K562 (cell line): ENCODE measurements around the gene SGSH. TPM values are rescaled to one million over a fixed set of nuclear protein-coding genes. Genes with fewer than 3 reads are reported as not detected.

ENCODE experiments used
- ARID1B ChIP-seq: fragments of 450-650 bp; IDR thresholded peaks from 2 replicates; pipeline ENCODE4 v1.6.1; 2016; ENCODE audit warnings: antibody characterized with exemption, mild to moderate bottlenecking, inconsistent platforms
- BACH1 ChIP-seq: fragments of 200-800 bp; sonication (Bioruptor generic); IDR thresholded peaks from 2 replicates; pipeline ENCODE4 v1.6.1; 2016; ENCODE audit warnings: missing genetic modification characterization, missing compliant biosample characterization
- C11orf30 ChIP-seq: fragments of 450-650 bp; IDR thresholded peaks from 2 replicates; pipeline ENCODE4 v1.6.1; 2016; ENCODE audit warnings: low read depth, mild to moderate bottlenecking
- CEBPB ChIP-seq: fragments of 450-650 bp; IDR thresholded peaks from 2 replicates; pipeline ENCODE4 v1.6.1; 2016; ENCODE audit warnings: missing genetic modification characterization, missing compliant biosample characterization
- CREM ChIP-seq: IDR thresholded peaks from 2 replicates; pipeline ENCODE4 v1.6.1; 2014; ENCODE audit warnings: antibody characterized with exemption, low read depth
- CSDE1 ChIP-seq, 2 experiments: fragments of 450-650 bp; IDR thresholded peaks; 2 replicates each; pipeline ENCODE4 v1.6.1; 2016; ENCODE audit warnings: mild to moderate bottlenecking in 1 of 2
- CXXC5 ChIP-seq: fragments of 250-450 bp; sonication (Bioruptor Pico); IDR thresholded peaks from 2 replicates; pipeline ENCODE4 v1.8.0; 2022; ENCODE audit warnings: inconsistent platforms, mild to moderate bottlenecking, moderate library complexity
- DACH1 ChIP-seq: fragments of 450-650 bp; IDR thresholded peaks from 2 replicates; pipeline ENCODE4 v1.6.1; 2018; ENCODE audit not compliant: partially characterized antibody
- GATA2 ChIP-seq: sonication (generic); formaldehyde crosslinking; IDR thresholded peaks from 2 replicates; pipeline ENCODE4 v1.4.0; 2020; ENCODE audit warnings: mild to moderate bottlenecking, missing genetic modification reagents
- JUN ChIP-seq, 2 experiments: sonication (generic) in 1 of 2; formaldehyde crosslinking in 1 of 2; IDR thresholded peaks; 2 replicates each; pipeline versions ENCODE4 v1.6.1 to v1.8.0; 2012 to 2022; ENCODE audit warnings: borderline replicate concordance in 2 of 2, mild to moderate bottlenecking in 2 of 2, improper control_type of control experiment in 1 of 2, low read depth in 1 of 2, low read length in 1 of 2, missing genetic modification reagents in 1 of 2
- KDM2B ChIP-seq: fragments of 250-450 bp; sonication (Bioruptor Pico); IDR thresholded peaks from 2 replicates; pipeline ENCODE4 v1.8.0; 2021; ENCODE audit warnings: mild to moderate bottlenecking, moderate library complexity
- MAFF ChIP-seq: IDR thresholded peaks from 2 replicates; pipeline ENCODE4 v1.6.1; 2012; ENCODE audit warnings: low read length, improper control_type of control experiment
- POLR2H ChIP-seq: IDR thresholded peaks from 2 replicates; pipeline ENCODE4 v1.6.1; 2016; ENCODE audit warnings: missing genetic modification characterization, low read depth, mild to moderate bottlenecking, control low read depth, missing compliant biosample characterization, moderate library complexity
- RCOR1 ChIP-seq, 2 experiments: IDR thresholded peaks; 2 replicates each; pipeline ENCODE4 v1.6.1; 2012; ENCODE audit warnings: low read depth in 2 of 2, low read length in 2 of 2, borderline replicate concordance in 1 of 2, improper control_type of control experiment in 1 of 2
- SPI1 ChIP-seq: IDR thresholded peaks from 2 replicates; pipeline ENCODE4 v1.6.1; 2011; ENCODE audit warnings: low read depth, low read length, control low read depth, borderline replicate concordance
- ZNF23 ChIP-seq: fragments of 250-450 bp; sonication (Bioruptor Pico); IDR thresholded peaks from 2 replicates; pipeline ENCODE4 v1.4.0; 2020; ENCODE audit warnings: mild to moderate bottlenecking
- polyA plus RNA-seq, 8 experiments: library from polyadenylated mRNA; depleted of rRNA in 4 of 8; stranded (reverse) in 5 of 8; unstranded in 3 of 8; fragments of >200 nt; fragmentation: Nextera tagmentation in 2 of 8; fragmentation: Illumina TruSeq in 1 of 8; extraction: Ambion mirVana in 2 of 8; extraction: Trizol in 1 of 8; gene quantifications; 2 replicates each; pipeline versions ENCODE4 v1.2.1 to v1.2.3, GENCODE V29; 2011 to 2014; ENCODE audit warnings: inconsistent platforms in 1 of 8, missing spikeins in 1 of 8
- total RNA-seq, 7 experiments: library from RNA; depleted of rRNA in 6 of 7; stranded (reverse); fragments of >200 nt in 6 of 7; fragmentation: Illumina TruSeq in 2 of 7; extraction: Trizol in 2 of 7; gene quantifications; 2 replicates each; pipeline versions ENCODE4 v1.2.1 to v1.2.3, GENCODE V29; 2011 to 2021; ENCODE audit warnings: low replicate concordance in 1 of 7
- TF ChIP-seq, protein P1 (sequence below): fragments of 250-450 bp; sonication (Bioruptor Pico); IDR thresholded peaks from 2 replicates; pipeline ENCODE4 v1.4.0; 2020; ENCODE audit warnings: mild to moderate bottlenecking, moderate library complexity
- TF ChIP-seq, protein P2 (sequence below): sonication (generic); formaldehyde crosslinking; IDR thresholded peaks from 2 replicates; pipeline ENCODE4 v1.8.1; 2023; ENCODE audit warnings: mild to moderate bottlenecking, missing genetic modification reagents
- TF ChIP-seq, protein P3 (sequence below): IDR thresholded peaks from 2 replicates; pipeline ENCODE4 v1.6.1; 2011; ENCODE audit warnings: borderline replicate concordance, low read depth, mild to moderate bottlenecking, moderate library complexity, low read length; ENCODE audit not compliant: insufficient read depth, poor library complexity, severe bottlenecking

SGSH gene
- total and polyA plus RNA-seq, 9 of the 15 experiments (the other 6 are each of a cell fraction or from before 2014, with no cell fraction given), result 0.25 to 15.7 (median 4.9) TPM

DNA sequence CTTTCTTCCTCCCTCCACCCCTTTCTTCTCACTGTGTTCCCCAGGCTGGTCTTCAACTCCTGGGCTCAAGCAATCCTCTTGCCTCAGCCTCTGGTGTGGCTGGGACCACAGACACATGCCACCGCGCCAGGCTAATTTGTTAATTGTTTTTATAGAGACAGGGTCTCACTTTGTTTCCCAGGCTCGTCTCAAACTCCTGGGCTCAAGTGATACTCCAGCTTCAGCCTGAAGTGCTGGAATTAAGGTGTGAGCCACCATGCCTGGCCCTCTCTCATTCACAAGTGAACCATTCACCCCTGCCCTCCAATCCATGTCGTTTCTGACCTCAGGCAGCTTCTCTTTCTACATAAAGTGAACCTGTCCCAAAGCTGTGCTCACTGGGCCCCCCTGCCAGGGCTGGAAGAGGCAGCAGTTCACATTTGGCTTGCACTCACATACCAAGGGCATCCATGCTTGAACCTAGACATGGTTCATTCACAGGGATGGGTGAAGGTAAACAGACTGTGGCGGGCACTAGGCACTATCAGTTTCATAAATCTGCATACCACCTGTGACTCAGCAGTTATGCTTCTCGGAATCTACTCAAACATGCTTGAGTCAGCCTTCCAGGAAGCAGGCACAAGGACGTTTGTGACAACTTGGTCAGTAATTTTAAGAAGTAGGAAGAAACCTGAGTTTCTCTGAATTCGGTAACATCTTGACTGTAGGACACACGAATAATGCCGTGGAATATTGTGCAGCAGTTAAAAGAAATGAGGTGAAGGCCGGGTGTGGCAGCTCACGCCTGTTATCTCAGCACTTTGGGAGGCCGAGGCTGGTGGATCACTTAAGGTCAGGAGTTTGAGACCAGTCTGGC lies 34.5 kb upstream of the SGSH start (continued):
- TF ChIP-seq, protein P1, sequence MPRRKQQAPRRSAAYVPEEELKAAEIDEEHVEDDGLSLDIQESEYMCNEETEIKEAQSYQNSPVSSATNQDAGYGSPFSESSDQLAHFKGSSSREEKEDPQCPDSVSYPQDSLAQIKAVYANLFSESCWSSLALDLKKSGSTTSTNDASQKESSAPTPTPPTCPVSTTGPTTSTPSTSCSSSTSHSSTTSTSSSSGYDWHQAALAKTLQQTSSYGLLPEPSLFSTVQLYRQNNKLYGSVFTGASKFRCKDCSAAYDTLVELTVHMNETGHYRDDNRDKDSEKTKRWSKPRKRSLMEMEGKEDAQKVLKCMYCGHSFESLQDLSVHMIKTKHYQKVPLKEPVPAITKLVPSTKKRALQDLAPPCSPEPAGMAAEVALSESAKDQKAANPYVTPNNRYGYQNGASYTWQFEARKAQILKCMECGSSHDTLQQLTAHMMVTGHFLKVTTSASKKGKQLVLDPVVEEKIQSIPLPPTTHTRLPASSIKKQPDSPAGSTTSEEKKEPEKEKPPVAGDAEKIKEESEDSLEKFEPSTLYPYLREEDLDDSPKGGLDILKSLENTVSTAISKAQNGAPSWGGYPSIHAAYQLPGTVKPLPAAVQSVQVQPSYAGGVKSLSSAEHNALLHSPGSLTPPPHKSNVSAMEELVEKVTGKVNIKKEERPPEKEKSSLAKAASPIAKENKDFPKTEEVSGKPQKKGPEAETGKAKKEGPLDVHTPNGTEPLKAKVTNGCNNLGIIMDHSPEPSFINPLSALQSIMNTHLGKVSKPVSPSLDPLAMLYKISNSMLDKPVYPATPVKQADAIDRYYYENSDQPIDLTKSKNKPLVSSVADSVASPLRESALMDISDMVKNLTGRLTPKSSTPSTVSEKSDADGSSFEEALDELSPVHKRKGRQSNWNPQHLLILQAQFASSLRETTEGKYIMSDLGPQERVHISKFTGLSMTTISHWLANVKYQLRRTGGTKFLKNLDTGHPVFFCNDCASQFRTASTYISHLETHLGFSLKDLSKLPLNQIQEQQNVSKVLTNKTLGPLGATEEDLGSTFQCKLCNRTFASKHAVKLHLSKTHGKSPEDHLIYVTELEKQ (CRISPR knock-in tag), result peak; percentile 77
- peak; percentile 99 for TF ChIP-seq C11orf30
- TF ChIP-seq, protein P2, sequence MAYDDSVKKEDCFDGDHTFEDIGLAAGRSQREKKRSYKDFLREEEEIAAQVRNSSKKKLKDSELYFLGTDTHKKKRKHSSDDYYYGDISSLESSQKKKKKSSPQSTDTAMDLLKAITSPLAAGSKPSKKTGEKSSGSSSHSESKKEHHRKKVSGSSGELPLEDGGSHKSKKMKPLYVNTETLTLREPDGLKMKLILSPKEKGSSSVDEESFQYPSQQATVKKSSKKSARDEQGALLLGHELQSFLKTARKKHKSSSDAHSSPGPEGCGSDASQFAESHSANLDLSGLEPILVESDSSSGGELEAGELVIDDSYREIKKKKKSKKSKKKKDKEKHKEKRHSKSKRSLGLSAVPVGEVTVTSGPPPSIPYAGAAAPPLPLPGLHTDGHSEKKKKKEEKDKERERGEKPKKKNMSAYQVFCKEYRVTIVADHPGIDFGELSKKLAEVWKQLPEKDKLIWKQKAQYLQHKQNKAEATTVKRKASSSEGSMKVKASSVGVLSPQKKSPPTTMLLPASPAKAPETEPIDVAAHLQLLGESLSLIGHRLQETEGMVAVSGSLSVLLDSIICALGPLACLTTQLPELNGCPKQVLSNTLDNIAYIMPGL, result no peak
- peak; percentile 67; the same call in 1 of the 2 replicates for TF ChIP-seq JUN (IDR thresholded peaks at IDR 0.05; ENCODE audit: borderline replicate concordance, low read depth, low read length)
- TF ChIP-seq JUN (CRISPR knock-in tag; IDR thresholded peaks at IDR 0.05; ENCODE audit: borderline replicate concordance), result no peak
- no peak for TF ChIP-seq DACH1
- TF ChIP-seq RCOR1 (IDR thresholded peaks at IDR 0.05; ENCODE audit: borderline replicate concordance in 1 of 2, low read depth in 2 of 2, low read length in 2 of 2), result peak in 1 of 2 experiments; percentile 69; a peak in 1 of 4 replicates
- no peak for TF ChIP-seq CEBPB
- TF ChIP-seq POLR2H (tag), result peak; percentile 77
- TF ChIP-seq GATA2 (CRISPR knock-in tag), result peak; percentile 87
- peak; percentile 60; the same call in 1 of the 2 replicates for TF ChIP-seq ZNF23 (CRISPR knock-in tag)
- peak; percentile 94 for TF ChIP-seq ARID1B
- TF ChIP-seq SPI1, result no peak
- peak; percentile 55; the same call in 1 of the 2 replicates for TF ChIP-seq CREM
- peak; percentile 99 for TF ChIP-seq MAFF
- TF ChIP-seq CXXC5, result peak; percentile 91
- TF ChIP-seq CSDE1 (IDR thresholded peaks at IDR 0.05), result no peak
- TF ChIP-seq KDM2B (CRISPR knock-in tag), result peak; percentile 73; the same call in 1 of the 2 replicates
- peak; percentile 99 for TF ChIP-seq BACH1
- TF ChIP-seq, protein P3, sequence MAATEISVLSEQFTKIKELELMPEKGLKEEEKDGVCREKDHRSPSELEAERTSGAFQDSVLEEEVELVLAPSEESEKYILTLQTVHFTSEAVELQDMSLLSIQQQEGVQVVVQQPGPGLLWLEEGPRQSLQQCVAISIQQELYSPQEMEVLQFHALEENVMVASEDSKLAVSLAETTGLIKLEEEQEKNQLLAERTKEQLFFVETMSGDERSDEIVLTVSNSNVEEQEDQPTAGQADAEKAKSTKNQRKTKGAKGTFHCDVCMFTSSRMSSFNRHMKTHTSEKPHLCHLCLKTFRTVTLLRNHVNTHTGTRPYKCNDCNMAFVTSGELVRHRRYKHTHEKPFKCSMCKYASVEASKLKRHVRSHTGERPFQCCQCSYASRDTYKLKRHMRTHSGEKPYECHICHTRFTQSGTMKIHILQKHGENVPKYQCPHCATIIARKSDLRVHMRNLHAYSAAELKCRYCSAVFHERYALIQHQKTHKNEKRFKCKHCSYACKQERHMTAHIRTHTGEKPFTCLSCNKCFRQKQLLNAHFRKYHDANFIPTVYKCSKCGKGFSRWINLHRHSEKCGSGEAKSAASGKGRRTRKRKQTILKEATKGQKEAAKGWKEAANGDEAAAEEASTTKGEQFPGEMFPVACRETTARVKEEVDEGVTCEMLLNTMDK, result no peak
